ENCODE data around the gene CRY2. TPM values are rescaled to one million over a fixed set of nuclear protein-coding genes. Genes with fewer than 3 reads are reported as not detected.
A peak's percentile ranks its signal among the peaks of the same experiment; 100 is the strongest.

The CRY2 gene
- polyA plus RNA-seq, 1 donor (not counting 4 experiments of a cell fraction or from before 2014, with no cell fraction given) = 7.9 TPM

DNA sequence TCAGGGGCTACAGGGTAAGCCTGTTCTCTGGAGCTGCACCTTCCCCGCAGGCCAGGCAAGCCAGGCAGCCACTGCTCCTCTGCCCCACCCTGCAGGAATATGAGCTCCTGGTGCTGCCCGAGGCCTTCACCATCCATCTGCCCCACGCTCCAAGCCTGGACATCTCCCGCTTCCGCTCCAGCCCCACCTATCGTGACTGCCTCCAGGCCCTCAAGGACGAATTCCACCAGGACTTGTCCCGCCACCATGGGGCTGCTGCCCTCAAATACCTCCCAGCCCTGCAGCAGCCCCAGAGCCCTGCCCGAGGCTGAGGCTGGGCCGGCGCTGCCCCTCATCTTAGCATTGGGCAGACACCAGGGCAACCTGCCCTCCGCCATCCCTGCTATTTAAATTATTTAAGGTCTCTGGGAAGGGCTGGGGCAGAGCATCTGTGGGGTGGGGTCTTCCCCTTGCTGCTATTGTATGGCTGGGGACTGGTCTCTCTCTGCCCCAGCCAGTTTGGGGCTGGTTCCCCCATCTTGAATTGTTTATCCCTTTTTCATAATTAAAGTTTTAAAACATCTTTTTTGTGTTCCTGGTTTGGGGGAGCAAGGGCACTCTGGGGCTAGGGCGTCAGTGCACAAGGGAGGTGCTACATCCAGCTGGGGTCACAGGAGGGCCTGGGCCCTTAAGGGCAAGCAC is 81.4 kb downstream of the CRY2 start:
- H3K4me3 ChIP-seq (ENCODE audit: control insufficient read depth in 2 of 3, extremely low read depth in 1 of 3, insufficient read depth in 2 of 3, low read depth in 1 of 3, low read length in 3 of 3) = no peak overlapping the region
- no peak overlapping the region for H2AFZ ChIP-seq (ENCODE audit: control insufficient read depth, low read length)
- peaks cover 2% of the 10 kb centered on the region for H3K9me1 ChIP-seq (ENCODE audit: control insufficient read depth, extremely low read depth, insufficient read depth, low read length)
- peak overlapping the region; percentile 36 for H3K4me2 ChIP-seq (ENCODE audit: control insufficient read depth, extremely low read depth, insufficient read depth, low read depth, low read length)
- H3K9ac ChIP-seq (ENCODE audit: control insufficient read depth, extremely low read depth, insufficient read depth, low read length) = no peak overlapping the region
- dilution Hi-C loops (cut with MboI; ENCODE audit: extremely low pct_ligation_motif_present, low sequenced_read_pairs) = no loop called here
- peaks cover 66% of the 10 kb centered on the region for H3K4me1 ChIP-seq (ENCODE audit: control insufficient read depth, extremely low read depth, insufficient read depth, low read length)
- TF ChIP-seq EZH2 (IDR thresholded peaks at IDR 0.05; ENCODE audit: low read length) = no peak
- TF ChIP-seq, protein P1, sequence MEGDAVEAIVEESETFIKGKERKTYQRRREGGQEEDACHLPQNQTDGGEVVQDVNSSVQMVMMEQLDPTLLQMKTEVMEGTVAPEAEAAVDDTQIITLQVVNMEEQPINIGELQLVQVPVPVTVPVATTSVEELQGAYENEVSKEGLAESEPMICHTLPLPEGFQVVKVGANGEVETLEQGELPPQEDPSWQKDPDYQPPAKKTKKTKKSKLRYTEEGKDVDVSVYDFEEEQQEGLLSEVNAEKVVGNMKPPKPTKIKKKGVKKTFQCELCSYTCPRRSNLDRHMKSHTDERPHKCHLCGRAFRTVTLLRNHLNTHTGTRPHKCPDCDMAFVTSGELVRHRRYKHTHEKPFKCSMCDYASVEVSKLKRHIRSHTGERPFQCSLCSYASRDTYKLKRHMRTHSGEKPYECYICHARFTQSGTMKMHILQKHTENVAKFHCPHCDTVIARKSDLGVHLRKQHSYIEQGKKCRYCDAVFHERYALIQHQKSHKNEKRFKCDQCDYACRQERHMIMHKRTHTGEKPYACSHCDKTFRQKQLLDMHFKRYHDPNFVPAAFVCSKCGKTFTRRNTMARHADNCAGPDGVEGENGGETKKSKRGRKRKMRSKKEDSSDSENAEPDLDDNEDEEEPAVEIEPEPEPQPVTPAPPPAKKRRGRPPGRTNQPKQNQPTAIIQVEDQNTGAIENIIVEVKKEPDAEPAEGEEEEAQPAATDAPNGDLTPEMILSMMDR (optimal IDR thresholded peaks at IDR 0.05 in 1 of 3, IDR thresholded peaks at IDR 0.05 in 1 of 3, conservative IDR thresholded peaks at IDR 0.05 in 1 of 3; ENCODE audit: extremely low read depth in 1 of 3, insufficient read depth in 2 of 3, low read length in 3 of 3) = no peak
- peaks cover 6% of the 10 kb centered on the region for H3K79me2 ChIP-seq (ENCODE audit: control insufficient read depth, insufficient read depth, low read length)
- no peaks in the 10 kb centered on the region for H3K9me3 ChIP-seq (ENCODE audit: control insufficient read depth, low read depth, low read length)
- no peaks in the 10 kb centered on the region for H4K20me1 ChIP-seq (ENCODE audit: control insufficient read depth, extremely low read depth, insufficient read depth, low read length)
- H3K27me3 ChIP-seq (ENCODE audit: control insufficient read depth, extremely low read depth, insufficient read depth, low read length) = no peaks in the 10 kb centered on the region
- FAIRE-seq (no peak), DNase-seq (ENCODE audit: low read depth, low spot score) (peak; percentile 66)
- peaks cover 0 to 11% of the 10 kb centered on the region in 2 experiments for H3K36me3 ChIP-seq (ENCODE audit: control insufficient read depth in 2 of 2, extremely low read depth in 1 of 2, insufficient read depth in 2 of 2, low read length in 2 of 2)
- H3K27ac ChIP-seq (ENCODE audit: control insufficient read depth, insufficient read depth, low read length) = peak overlapping the region; percentile 10

DNA sequence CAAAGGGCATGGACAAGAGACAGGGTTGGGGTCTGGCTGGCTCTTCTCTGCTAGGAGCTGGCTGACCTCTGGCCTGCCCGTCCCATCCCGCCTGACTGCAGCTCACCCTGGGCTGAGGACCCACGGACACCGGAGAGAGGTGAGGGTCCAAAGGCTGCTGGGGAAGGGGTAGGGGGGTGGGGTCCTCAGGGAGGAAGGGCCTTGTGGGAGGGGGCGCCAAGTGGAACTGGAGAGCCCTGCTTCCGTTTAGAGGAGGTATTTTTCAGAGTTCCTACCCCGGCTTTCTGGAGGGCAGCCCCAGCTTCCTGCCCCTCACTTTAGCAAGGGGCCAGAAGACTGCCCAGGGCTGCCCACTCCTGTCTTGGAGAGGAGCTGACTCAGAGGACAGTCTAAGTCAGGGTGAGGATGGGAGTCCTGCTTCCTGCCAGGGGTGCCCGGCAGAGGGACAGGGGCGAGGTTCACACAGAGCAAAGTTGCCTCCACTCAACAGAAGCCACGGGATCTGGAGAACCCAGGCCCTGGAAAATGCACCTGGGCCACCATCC is 82.3 kb downstream of the CRY2 start:
- Histone ChIP-seq H3K36me3 (ENCODE audit: control insufficient read depth in 2 of 2, extremely low read depth in 1 of 2, insufficient read depth in 2 of 2, low read length in 2 of 2) (peaks cover 0 to 11% of the 10 kb centered on the region in 2 experiments), H3K9me1 (ENCODE audit: control insufficient read depth, extremely low read depth, insufficient read depth, low read length) (peaks cover 2% of the 10 kb centered on the region), H3K4me2 (ENCODE audit: control insufficient read depth, extremely low read depth, insufficient read depth, low read depth, low read length) (peak overlapping the region; percentile 53), H3K27me3 (ENCODE audit: control insufficient read depth, extremely low read depth, insufficient read depth, low read length) (no peaks in the 10 kb centered on the region), H4K20me1 (ENCODE audit: control insufficient read depth, extremely low read depth, insufficient read depth, low read length) (no peaks in the 10 kb centered on the region), H3K9ac (ENCODE audit: control insufficient read depth, extremely low read depth, insufficient read depth, low read length) (no peak overlapping the region), H3K9me3 (ENCODE audit: control insufficient read depth, low read depth, low read length) (no peaks in the 10 kb centered on the region), H3K79me2 (ENCODE audit: control insufficient read depth, insufficient read depth, low read length) (no peaks in the 10 kb centered on the region), H3K27ac (ENCODE audit: control insufficient read depth, insufficient read depth, low read length) (no peak overlapping the region), H3K4me3 (ENCODE audit: control insufficient read depth in 2 of 3, extremely low read depth in 1 of 3, insufficient read depth in 2 of 3, low read depth in 1 of 3, low read length in 3 of 3) (no peak overlapping the region), H3K4me1 (ENCODE audit: control insufficient read depth, extremely low read depth, insufficient read depth, low read length) (peaks cover 68% of the 10 kb centered on the region), H2AFZ (ENCODE audit: control insufficient read depth, low read length) (no peak overlapping the region)
- FAIRE-seq (no peak), DNase-seq (ENCODE audit: low read depth, low spot score) (no peak)
- dilution Hi-C loops (cut with MboI; ENCODE audit: extremely low pct_ligation_motif_present, low sequenced_read_pairs) = no loop called here
- TF ChIP-seq EZH2 (IDR thresholded peaks at IDR 0.05; ENCODE audit: low read length) = no peak
- TF ChIP-seq, protein P1 (optimal IDR thresholded peaks at IDR 0.05 in 1 of 3, IDR thresholded peaks at IDR 0.05 in 1 of 3, conservative IDR thresholded peaks at IDR 0.05 in 1 of 3; ENCODE audit: extremely low read depth in 1 of 3, insufficient read depth in 2 of 3, low read length in 3 of 3) = no peak
